Progenitor cell of endocrine pancreas (in vitro differentiated cells): ENCODE results near the gene TEX14. TPM values are rescaled to one million over a fixed set of nuclear protein-coding genes. Genes with fewer than 3 reads are reported as not detected.

Source experiments
- DNase-seq: peaks from one replicate; pipeline ENCODE4 v3.0.0; 2021; ENCODE audit warnings: low spot score; ENCODE audit not compliant: unreplicated experiment
- H3K27ac Mint-ChIP-seq: 2 replicates; pipeline ENCODE4 v1.8.0; 2021; ENCODE audit warnings: mild to moderate bottlenecking, moderate library complexity, mixed read lengths
- H3K27me3 Mint-ChIP-seq: 2 replicates; pipeline ENCODE4 v1.8.0; 2021; ENCODE audit warnings: mixed read lengths
- H3K36me3 Mint-ChIP-seq: 2 replicates; pipeline ENCODE4 v1.8.0; 2022; ENCODE audit warnings: mixed read lengths; ENCODE audit not compliant: insufficient read depth
- H3K4me1 Mint-ChIP-seq: 2 replicates; pipeline ENCODE4 v1.8.0; 2021; ENCODE audit warnings: low read depth, mixed read lengths
- H3K4me3 Mint-ChIP-seq: 2 replicates; pipeline ENCODE4 v1.8.0; 2021; ENCODE audit warnings: low read depth, mild to moderate bottlenecking, moderate library complexity, mixed read lengths
- H3K9me3 Mint-ChIP-seq: 2 replicates; pipeline ENCODE4 v1.8.0; 2021; ENCODE audit warnings: low read depth, mixed read lengths
- CTCF ChIP-seq: fragments of 200-600 bp; sonication (generic); IDR thresholded peaks from one replicate; pipeline ENCODE4 v1.5.0; 2021; ENCODE audit warnings: antibody characterized with exemption, mild to moderate bottlenecking; ENCODE audit not compliant: unreplicated experiment
- total RNA-seq: library from RNA; stranded (reverse); gene quantifications from 2 replicates; pipeline ENCODE4 v1.2.1, GENCODE V29; 2021

Gene TEX14
- total RNA-seq, 1 donor from 2014 or later, result 0.22 TPM

GRCh38 chr17:58575511-58575910 lies 116.3 kb downstream of the TEX14 start:
- no peaks in the 10 kb centered on the region for H3K4me1 Mint-ChIP-seq
- no peak overlapping the region for H3K27ac Mint-ChIP-seq
- no peak overlapping the region for H3K4me3 Mint-ChIP-seq

GRCh38 chr17:58574025-58574424 lies 117.8 kb downstream of the TEX14 start:
- TF ChIP-seq CTCF, result no peak
- H3K36me3 Mint-ChIP-seq, result no peaks in the 10 kb centered on the region
- H3K27ac Mint-ChIP-seq, result no peak overlapping the region
- H3K27me3 Mint-ChIP-seq, result no peaks in the 10 kb centered on the region
- no peak for DNase-seq
- H3K4me3 Mint-ChIP-seq, result no peak overlapping the region
- H3K9me3 Mint-ChIP-seq, result no peaks in the 10 kb centered on the region
- no peaks in the 10 kb centered on the region for H3K4me1 Mint-ChIP-seq

More at GRCh38 chr17:58575511-58575910, 116.3 kb downstream of the TEX14 start:
- TF ChIP-seq CTCF, result no peak
- no peaks in the 10 kb centered on the region for H3K9me3 Mint-ChIP-seq
- H3K27me3 Mint-ChIP-seq, result no peaks in the 10 kb centered on the region
- no peak for DNase-seq
- no peaks in the 10 kb centered on the region for H3K36me3 Mint-ChIP-seq

GRCh38 chr17:58572846-58573245 lies 119.0 kb downstream of the TEX14 start:
- no peaks in the 10 kb centered on the region for H3K4me1 Mint-ChIP-seq
- no peak for TF ChIP-seq CTCF

GRCh38 chr17:58570758-58571157 lies 121.1 kb downstream of the TEX14 start:
- H3K4me1 Mint-ChIP-seq, result no peaks in the 10 kb centered on the region
- no peak for DNase-seq
- H3K36me3 Mint-ChIP-seq, result no peaks in the 10 kb centered on the region
- no peak for TF ChIP-seq CTCF
- no peak overlapping the region for H3K4me3 Mint-ChIP-seq
- no peaks in the 10 kb centered on the region for H3K27me3 Mint-ChIP-seq
- no peaks in the 10 kb centered on the region for H3K9me3 Mint-ChIP-seq
- no peak overlapping the region for H3K27ac Mint-ChIP-seq

More at GRCh38 chr17:58572846-58573245, 119.0 kb downstream of the TEX14 start:
- Mint-ChIP-seq H3K9me3 (no peaks in the 10 kb centered on the region), H3K4me3 (no peak overlapping the region), H3K27ac (no peak overlapping the region), H3K27me3 (no peaks in the 10 kb centered on the region), H3K36me3 (no peaks in the 10 kb centered on the region)
- no peak for DNase-seq

GRCh38 chr17:58569196-58569595 lies 122.6 kb downstream of the TEX14 start:
- Mint-ChIP-seq H3K9me3 (no peaks in the 10 kb centered on the region), H3K27ac (no peak overlapping the region), H3K4me3 (no peak overlapping the region), H3K4me1 (no peaks in the 10 kb centered on the region), H3K36me3 (no peaks in the 10 kb centered on the region), H3K27me3 (no peaks in the 10 kb centered on the region)
- no peak for TF ChIP-seq CTCF
- DNase-seq, result no peak
